Transverse colon (tissue), 4 donors: Measurements from ENCODE around the gene PHKA2. TPM values are rescaled to one million over a fixed set of nuclear protein-coding genes. Genes with fewer than 3 reads are reported as not detected.

ENCODE experiments used
- DNase-seq: peaks from one replicate; pipeline ENCODE4 v3.0.0-alpha.2; 2019
- H3K27ac ChIP-seq, 4 donors: fragments of 200-600 bp; sonication (generic); 2 replicates each; pipeline ENCODE4 v1.5.1; 2016 to 2018; ENCODE audit warnings: inconsistent platforms in 4 of 4
- H3K27me3 ChIP-seq: fragments of 200-600 bp; sonication (generic); 2 replicates; pipeline ENCODE4 v1.5.1; 2017; ENCODE audit warnings: inconsistent platforms
- H3K36me3 ChIP-seq, 4 donors: fragments of 200-600 bp; sonication (generic); 2 replicates each; pipeline ENCODE4 v1.5.1; 2017 to 2019; ENCODE audit warnings: inconsistent platforms in 4 of 4
- H3K4me1 ChIP-seq, 4 donors: fragments of 200-600 bp; sonication (generic); 2 replicates each; pipeline ENCODE4 v1.5.1; 2017 to 2020; ENCODE audit warnings: inconsistent platforms in 4 of 4
- H3K4me3 ChIP-seq, 4 donors: fragments of 200-600 bp; sonication (generic); 1 replicate in 1 of 4; 2 replicates in 3 of 4; pipeline versions ENCODE4 v1.5.1 to v1.6.1; 2017 to 2019; ENCODE audit warnings: inconsistent platforms in 4 of 4
- H3K9me3 ChIP-seq, 2 donors: fragments of 200-600 bp; sonication (generic); 2 replicates each; pipeline ENCODE4 v1.5.1; 2017 to 2019; ENCODE audit warnings: inconsistent platforms in 2 of 2
- CTCF ChIP-seq, 5 experiments: fragments of 200-600 bp in 3 of 5; fragments of 450-650 bp in 2 of 5; sonication (generic) in 3 of 5; IDR thresholded peaks; 1 replicate in 2 of 5; 2 replicates in 3 of 5; pipeline ENCODE4 v1.5.1; 2016 to 2017; ENCODE audit warnings: antibody characterized with exemption in 5 of 5, inconsistent platforms in 3 of 5, mild to moderate bottlenecking in 2 of 5, moderate library complexity in 1 of 5
- EP300 ChIP-seq: sonication (generic); formaldehyde crosslinking; IDR thresholded peaks from one replicate; pipeline ENCODE4 v1.6.1; 2017; ENCODE audit warnings: antibody characterized with exemption, low read depth
- POLR2A ChIP-seq: fragments of 450-650 bp; IDR thresholded peaks from one replicate; pipeline ENCODE4 v1.6.1; 2016; ENCODE audit warnings: antibody characterized with exemption, mild to moderate bottlenecking, moderate library complexity
- POLR2AphosphoS5 ChIP-seq, 3 donors: sonication (generic); formaldehyde crosslinking; IDR thresholded peaks; one replicate each; pipeline ENCODE4 v1.6.1; 2016; ENCODE audit warnings: antibody characterized with exemption in 3 of 3
- WGBS, 2 donors: methylation state at CpG; one replicate each; pipeline ENCODE4 v1.1.5; 2018; ENCODE audit warnings: low coverage in 1 of 2; 5-methylcytosine and 5-hydroxymethylcytosine counted together
- in situ Hi-C, 4 donors: fragments of 200-750 bp; cut with MboI; loops; one replicate each; pipeline versions ENCODE4 v1.15.0 to v1.15.1; 2017; ENCODE audit warnings: low sequenced_read_pairs in 3 of 4, low pct_ligation_motif_present in 1 of 4, low pct_unique_long_range_greater_than_20kb in 1 of 4
- intact Hi-C: fragments of 100-400 bp; cut with DNase I; formaldehyde crosslinking; loops from one replicate; pipeline ENCODE4 v1.15.1; 2023; ENCODE audit warnings: low total_unique reads
- total RNA-seq, 4 donors: library from RNA; depleted of rRNA; stranded (reverse); fragments of >200 nt; gene quantifications; one replicate each; pipeline ENCODE4 v1.1.0, GENCODE V29; 2016

Gene PHKA2
- total RNA-seq, 4 donors from 2014 or later: 23.8 to 46.4 (median 30.4) TPM

- intact Hi-C loops: no loop called here
- Histone ChIP-seq H3K9me3 (no peaks in the 10 kb centered on the region), H3K27ac (no peak overlapping the region), H3K36me3 (no peaks in the 10 kb centered on the region), H3K27me3 (no peaks in the 10 kb centered on the region), H3K4me3 (no peak overlapping the region), H3K4me1 (no peaks in the 10 kb centered on the region)
- DNase-seq: no peak
- no peak for TF ChIP-seq EP300
- peak in 3 of 5 experiments; percentile 27 to 30 (median 29) for TF ChIP-seq CTCF (IDR thresholded peaks at IDR 0.05)
- 58% methylated on average over 9 of the region's 9 CpGs; no CpG with 5 or more reads in 1 of the 2 donors for WGBS, 2 donors
- in situ Hi-C loops: loop anchor here in 1 of 4 donors (25.0 kb wide), 1 partner anchor 380 kb away; no protein-coding TSS in a partner anchor
Observed at GRCh38 chrX:18931972-18932371, 51.9 kb downstream of the PHKA2 start.

- DNase-seq: no peak
- no peak for TF ChIP-seq EP300
- no peak for TF ChIP-seq POLR2A
- TF ChIP-seq POLR2AphosphoS5 (IDR thresholded peaks at IDR 0.05): no peak
- no peak for TF ChIP-seq CTCF (IDR thresholded peaks at IDR 0.05)
- Histone ChIP-seq H3K9me3 (no peaks in the 10 kb centered on the region), H3K27me3 (no peaks in the 10 kb centered on the region), H3K4me1 (no peaks in the 10 kb centered on the region), H3K36me3 (no peaks in the 10 kb centered on the region), H3K4me3 (no peak overlapping the region), H3K27ac (no peak overlapping the region)
- in situ Hi-C loops (loop anchor here in 1 of 4 donors (25.0 kb wide), 1 partner anchor 383 kb away; no protein-coding TSS in a partner anchor), intact Hi-C loops (no loop called here)
- WGBS, 2 donors: 82% methylated on average over 3 of the region's 3 CpGs; no CpG with 5 or more reads in 1 of the 2 donors
Observed at GRCh38 chrX:18929775-18930174, 54.1 kb downstream of the PHKA2 start.

GRCh38 chrX:18927558-18927957 is 56.4 kb downstream of the PHKA2 start:
- WGBS, 2 donors: 75% methylated on average over 1 of the region's 1 CpG; no CpG with 5 or more reads in 1 of the 2 donors
- Histone ChIP-seq H3K4me1 (no peaks in the 10 kb centered on the region), H3K4me3 (no peak overlapping the region), H3K27ac (no peak overlapping the region), H3K27me3 (no peaks in the 10 kb centered on the region), H3K36me3 (no peaks in the 10 kb centered on the region), H3K9me3 (no peaks in the 10 kb centered on the region)
- intact Hi-C loops: no loop called here
- TF ChIP-seq CTCF (IDR thresholded peaks at IDR 0.05) (no peak), POLR2A (no peak), EP300 (no peak), POLR2AphosphoS5 (IDR thresholded peaks at IDR 0.05) (no peak)
- in situ Hi-C loops: loop anchor here in 1 of 4 donors (25.0 kb wide), 1 partner anchor 385 kb away; no protein-coding TSS in a partner anchor
- no peak for DNase-seq

- no peaks in the 10 kb centered on the region for H3K9me3 ChIP-seq
- intact Hi-C loops: no loop called here
- H3K4me3 ChIP-seq: no peak overlapping the region
- no peak for DNase-seq
- 77% methylated on average over 6 of the region's 6 CpGs; no CpG with 5 or more reads in 1 of the 2 donors for WGBS, 2 donors
- H3K27ac ChIP-seq: no peak overlapping the region
- in situ Hi-C loops: loop anchor here in 2 of 4 donors (25.0 kb wide), 3 partner anchors 388 to 537 kb away; partner anchors contain the start of gene PDHA1 (in 1 of the 2)
- no peaks in the 10 kb centered on the region for H3K27me3 ChIP-seq
- no peaks in the 10 kb centered on the region for H3K36me3 ChIP-seq
- no peak for TF ChIP-seq POLR2A
- TF ChIP-seq POLR2AphosphoS5 (IDR thresholded peaks at IDR 0.05): no peak
- no peak for TF ChIP-seq CTCF (IDR thresholded peaks at IDR 0.05)
- TF ChIP-seq EP300: no peak
- H3K4me1 ChIP-seq: no peaks in the 10 kb centered on the region
Observed at GRCh38 chrX:18924507-18925088, 59.3 kb downstream of the PHKA2 start.
